Panc1 (cell line): ENCODE measurements around the gene SPIB.

Experiments
- CTCF ChIP-seq: fragments of 450-650 bp; IDR thresholded peaks from 2 replicates; pipeline ENCODE4 v1.5.1; 2017; ENCODE audit warnings: mild to moderate bottlenecking
- POLR2AphosphoS5 ChIP-seq: IDR thresholded peaks from 2 replicates; pipeline ENCODE4 v1.6.1; 2012; ENCODE audit warnings: mild to moderate bottlenecking, low read depth, low read length, moderate library complexity
- REST ChIP-seq, 2 experiments: IDR thresholded peaks; 2 replicates each; pipeline ENCODE4 v1.6.1; 2011 to 2012; ENCODE audit warnings: low read depth in 2 of 2, control low read depth in 1 of 2, low read length in 1 of 2, mild to moderate bottlenecking in 1 of 2, moderate library complexity in 1 of 2; ENCODE audit not compliant: insufficient read depth in 1 of 2

DNA sequence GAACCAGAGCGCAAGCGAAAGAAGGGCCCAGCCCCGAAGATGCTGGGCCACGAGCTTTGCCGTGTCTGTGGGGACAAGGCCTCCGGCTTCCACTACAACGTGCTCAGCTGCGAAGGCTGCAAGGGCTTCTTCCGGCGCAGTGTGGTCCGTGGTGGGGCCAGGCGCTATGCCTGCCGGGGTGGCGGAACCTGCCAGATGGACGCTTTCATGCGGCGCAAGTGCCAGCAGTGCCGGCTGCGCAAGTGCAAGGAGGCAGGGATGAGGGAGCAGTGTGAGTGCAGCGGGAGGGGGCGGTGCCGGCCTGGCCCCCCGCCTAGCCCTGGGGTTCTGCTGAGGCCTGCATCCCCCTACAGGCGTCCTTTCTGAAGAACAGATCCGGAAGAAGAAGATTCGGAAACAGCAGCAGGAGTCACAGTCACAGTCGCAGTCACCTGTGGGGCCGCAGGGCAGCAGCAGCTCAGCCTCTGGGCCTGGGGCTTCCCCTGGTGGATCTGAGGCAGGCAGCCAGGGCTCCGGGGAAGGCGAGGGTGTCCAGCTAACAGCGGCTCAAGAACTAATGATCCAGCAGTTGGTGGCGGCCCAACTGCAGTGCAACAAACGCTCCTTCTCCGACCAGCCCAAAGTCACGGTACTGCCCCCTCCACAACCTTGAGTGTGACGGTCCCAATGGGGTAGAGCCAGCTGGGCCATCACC is 40.4 kb upstream of the SPIB start:
- TF ChIP-seq CTCF, result no peak
- TF ChIP-seq REST (IDR thresholded peaks at IDR 0.05; ENCODE audit: insufficient read depth in 1 of 2, low read depth in 2 of 2, low read length in 1 of 2), result no peak
- TF ChIP-seq POLR2AphosphoS5, result no peak
